Measurements from ENCODE around the gene SWSAP1. TPM values are rescaled to one million over a fixed set of nuclear protein-coding genes. Genes with fewer than 3 reads are reported as not detected.
A peak's percentile ranks its signal among the peaks of the same experiment; 100 is the strongest.

The SWSAP1 gene
- total and polyA plus RNA-seq, 9 of the 15 experiments (the other 6 are each of a cell fraction or from before 2014, with no cell fraction given), result 0.18 to 2.8 (median 1.7) TPM

DNA sequence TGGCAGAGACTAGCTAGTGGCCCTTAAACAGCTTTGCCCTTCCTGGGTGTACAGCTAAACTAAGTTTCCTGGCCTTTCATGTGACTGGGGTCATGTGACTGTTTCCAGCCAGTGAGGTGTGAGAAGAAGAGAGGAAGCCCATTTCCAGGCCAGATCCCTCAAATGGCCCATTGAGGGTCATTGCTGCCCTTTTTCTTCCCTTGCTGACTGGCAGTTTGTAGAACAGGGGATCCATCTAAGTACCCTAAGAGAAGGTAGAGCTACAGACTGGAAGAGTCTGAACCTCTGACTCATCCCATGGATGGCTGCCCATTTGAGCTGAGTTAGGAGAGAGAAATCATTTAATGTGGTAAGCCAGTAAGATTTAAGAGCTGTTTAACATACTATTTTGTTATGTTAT, 2.8 kb downstream of the SWSAP1 start:
- no peaks in the 10 kb centered on the region for H3K27me3 ChIP-seq (ENCODE audit: control insufficient read depth in 2 of 2, insufficient read depth in 2 of 2, low read length in 2 of 2)
- peaks cover 44% of the 10 kb centered on the region for H3K36me3 ChIP-seq (ENCODE audit: control insufficient read depth, insufficient read depth, low read length)
- H4K20me1 ChIP-seq (replicated peaks; ENCODE audit: control insufficient read depth, insufficient read depth, low read length), result peaks cover 11% of the 10 kb centered on the region
- intact Hi-C loops (cut with micrococcal nuclease) (no loop called here), in situ Hi-C loops (cut with MboI) (loop anchor here (5.0 kb wide), 1 partner anchor 80 kb away; the partner anchor contains the start of gene TSPAN16)
- ChIA-PET CTCF (ENCODE audit: low intra/inter-chr PET ratio) (interaction anchor here (0.7 kb wide), 1 partner anchor 67 kb away, joined by 3 read pairs; no protein-coding TSS in a partner anchor), POLR2A (interaction anchor here (0.6 to 1.9 kb wide), 5 partner anchors 51 to 1776 kb away, joined by 3 to 6 read pairs (median 3); partner anchors contain the start of genes ODAD3 and PRKCSH)
- H3K4me3 ChIP-seq, result no peak overlapping the region
- no TSS peak for BruUV-seq (replicated peaks)
- H3K4me1 ChIP-seq (replicated peaks in 1 of 2; ENCODE audit: control insufficient read depth in 2 of 2, insufficient read depth in 2 of 2, low read length in 2 of 2), result peaks cover 22 to 48% of the 10 kb centered on the region in 2 experiments
- H3K79me2 ChIP-seq (ENCODE audit: control insufficient read depth, insufficient read depth, low read length), result peaks cover 24% of the 10 kb centered on the region; the same call in 2 of the 3 replicates
- peak overlapping the region; percentile 68 for H2AFZ ChIP-seq (ENCODE audit: low read depth, low read length)
- H3K4me2 ChIP-seq (ENCODE audit: insufficient read depth, low read length), result peak overlapping the region; percentile 12; the same call in 1 of the 2 replicates
- H3K9ac ChIP-seq (ENCODE audit: insufficient read depth in 1 of 2, low read depth in 2 of 2, low read length in 2 of 2), result peak overlapping the region in 1 of 2 experiments; percentile 22; a peak in 1 of 4 replicates
- FAIRE-seq, result peak; percentile 68
- DNase-seq (ENCODE audit: extremely low read depth in 1 of 4, low spot score in 3 of 4), result peak; percentile 43 to 57 (median 48)
- no peak for ATAC-seq
- peak overlapping the region; percentile 65 for H3K27ac ChIP-seq (ENCODE audit: extremely low read depth, low read depth, low read length)
- H3K9me1 ChIP-seq (ENCODE audit: control insufficient read depth, insufficient read depth, low read length), result peaks cover 3% of the 10 kb centered on the region
- no peaks in the 10 kb centered on the region for H3K9me3 ChIP-seq (replicated peaks; ENCODE audit: control insufficient read depth, insufficient read depth, low read depth, low read length)
- TF ChIP-seq, protein P1, sequence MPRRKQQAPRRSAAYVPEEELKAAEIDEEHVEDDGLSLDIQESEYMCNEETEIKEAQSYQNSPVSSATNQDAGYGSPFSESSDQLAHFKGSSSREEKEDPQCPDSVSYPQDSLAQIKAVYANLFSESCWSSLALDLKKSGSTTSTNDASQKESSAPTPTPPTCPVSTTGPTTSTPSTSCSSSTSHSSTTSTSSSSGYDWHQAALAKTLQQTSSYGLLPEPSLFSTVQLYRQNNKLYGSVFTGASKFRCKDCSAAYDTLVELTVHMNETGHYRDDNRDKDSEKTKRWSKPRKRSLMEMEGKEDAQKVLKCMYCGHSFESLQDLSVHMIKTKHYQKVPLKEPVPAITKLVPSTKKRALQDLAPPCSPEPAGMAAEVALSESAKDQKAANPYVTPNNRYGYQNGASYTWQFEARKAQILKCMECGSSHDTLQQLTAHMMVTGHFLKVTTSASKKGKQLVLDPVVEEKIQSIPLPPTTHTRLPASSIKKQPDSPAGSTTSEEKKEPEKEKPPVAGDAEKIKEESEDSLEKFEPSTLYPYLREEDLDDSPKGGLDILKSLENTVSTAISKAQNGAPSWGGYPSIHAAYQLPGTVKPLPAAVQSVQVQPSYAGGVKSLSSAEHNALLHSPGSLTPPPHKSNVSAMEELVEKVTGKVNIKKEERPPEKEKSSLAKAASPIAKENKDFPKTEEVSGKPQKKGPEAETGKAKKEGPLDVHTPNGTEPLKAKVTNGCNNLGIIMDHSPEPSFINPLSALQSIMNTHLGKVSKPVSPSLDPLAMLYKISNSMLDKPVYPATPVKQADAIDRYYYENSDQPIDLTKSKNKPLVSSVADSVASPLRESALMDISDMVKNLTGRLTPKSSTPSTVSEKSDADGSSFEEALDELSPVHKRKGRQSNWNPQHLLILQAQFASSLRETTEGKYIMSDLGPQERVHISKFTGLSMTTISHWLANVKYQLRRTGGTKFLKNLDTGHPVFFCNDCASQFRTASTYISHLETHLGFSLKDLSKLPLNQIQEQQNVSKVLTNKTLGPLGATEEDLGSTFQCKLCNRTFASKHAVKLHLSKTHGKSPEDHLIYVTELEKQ (CRISPR knock-in tag; IDR thresholded peaks at IDR 0.05), result no peak
- TF ChIP-seq ETV1 (tag; conservative IDR thresholded peaks at IDR 0.05; ENCODE audit: low read depth) (no peak), L3MBTL2 (IDR thresholded peaks at IDR 0.05) (peak; percentile 46; the same call in 1 of the 2 replicates), MAFK (IDR thresholded peaks at IDR 0.05; ENCODE audit: low read length) (no peak), SOX6 (IDR thresholded peaks at IDR 0.05) (no peak), ZNF445 (CRISPR knock-in tag; IDR thresholded peaks at IDR 0.05; ENCODE audit: low read depth) (no peak), ZNF134 (CRISPR knock-in tag; conservative IDR thresholded peaks at IDR 0.05) (0 out of 2 replicates have a peak, but pooled peaks have one; percentile 14), RAD21 (CRISPR knock-in tag; conservative IDR thresholded peaks at IDR 0.05 in 1 of 2, IDR thresholded peaks at IDR 0.05 in 1 of 2) (no peak), SMAD3 (CRISPR knock-in tag; conservative IDR thresholded peaks at IDR 0.05) (no peak)
- TF ChIP-seq, protein P2, sequence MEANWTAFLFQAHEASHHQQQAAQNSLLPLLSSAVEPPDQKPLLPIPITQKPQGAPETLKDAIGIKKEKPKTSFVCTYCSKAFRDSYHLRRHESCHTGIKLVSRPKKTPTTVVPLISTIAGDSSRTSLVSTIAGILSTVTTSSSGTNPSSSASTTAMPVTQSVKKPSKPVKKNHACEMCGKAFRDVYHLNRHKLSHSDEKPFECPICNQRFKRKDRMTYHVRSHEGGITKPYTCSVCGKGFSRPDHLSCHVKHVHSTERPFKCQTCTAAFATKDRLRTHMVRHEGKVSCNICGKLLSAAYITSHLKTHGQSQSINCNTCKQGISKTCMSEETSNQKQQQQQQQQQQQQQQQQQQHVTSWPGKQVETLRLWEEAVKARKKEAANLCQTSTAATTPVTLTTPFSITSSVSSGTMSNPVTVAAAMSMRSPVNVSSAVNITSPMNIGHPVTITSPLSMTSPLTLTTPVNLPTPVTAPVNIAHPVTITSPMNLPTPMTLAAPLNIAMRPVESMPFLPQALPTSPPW (CRISPR knock-in tag; IDR thresholded peaks at IDR 0.05), result 0 out of 2 replicates have a peak, but pooled peaks have one; percentile 28
- TF ChIP-seq, protein P3, sequence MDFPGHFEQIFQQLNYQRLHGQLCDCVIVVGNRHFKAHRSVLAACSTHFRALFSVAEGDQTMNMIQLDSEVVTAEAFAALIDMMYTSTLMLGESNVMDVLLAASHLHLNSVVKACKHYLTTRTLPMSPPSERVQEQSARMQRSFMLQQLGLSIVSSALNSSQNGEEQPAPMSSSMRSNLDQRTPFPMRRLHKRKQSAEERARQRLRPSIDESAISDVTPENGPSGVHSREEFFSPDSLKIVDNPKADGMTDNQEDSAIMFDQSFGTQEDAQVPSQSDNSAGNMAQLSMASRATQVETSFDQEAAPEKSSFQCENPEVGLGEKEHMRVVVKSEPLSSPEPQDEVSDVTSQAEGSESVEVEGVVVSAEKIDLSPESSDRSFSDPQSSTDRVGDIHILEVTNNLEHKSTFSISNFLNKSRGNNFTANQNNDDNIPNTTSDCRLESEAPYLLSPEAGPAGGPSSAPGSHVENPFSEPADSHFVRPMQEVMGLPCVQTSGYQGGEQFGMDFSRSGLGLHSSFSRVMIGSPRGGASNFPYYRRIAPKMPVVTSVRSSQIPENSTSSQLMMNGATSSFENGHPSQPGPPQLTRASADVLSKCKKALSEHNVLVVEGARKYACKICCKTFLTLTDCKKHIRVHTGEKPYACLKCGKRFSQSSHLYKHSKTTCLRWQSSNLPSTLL (IDR thresholded peaks at IDR 0.05), result no peak
